OCI-LY7 (cell line): ENCODE measurements around the gene TTC32. TPM values are rescaled to one million over a fixed set of nuclear protein-coding genes. Genes with fewer than 3 reads are reported as not detected.

Experiments used
- BruUV-seq: library from RNA; stranded (reverse); fragments of 400-500 nt; replicated peaks from 2 replicates; lab custom pipeline; 2021; lab: Mats Ljungman, UMichigan
- CTCF ChIA-PET: fragments of 300-600 bp; sonication (Branson Sonifier 250); formaldehyde crosslinking; loops from one replicate; lab custom pipeline; 2022; ENCODE audit warnings: antibody characterized with exemption; ENCODE audit not compliant: unreplicated experiment; lab: Charles Lee
- POLR2A ChIA-PET: fragments of 300-600 bp; sonication (Branson Sonifier 250); formaldehyde crosslinking; loops from one replicate; lab custom pipeline; 2022; ENCODE audit warnings: antibody characterized with exemption; lab: Charles Lee
- DNase-seq: peaks from one replicate; pipeline ENCODE4 v3.0.0-alpha.2; 2015; ENCODE audit warnings: low spot score
- H2AFZ ChIP-seq: fragments of 200-600 bp; sonication (generic), shearing (Covaris generic); 2 replicates; pipeline ENCODE4 v1.6.1; 2014; ENCODE audit warnings: mild to moderate bottlenecking, antibody characterized with exemption, low read length, moderate library complexity
- H3K27ac ChIP-seq: fragments of 200-600 bp; sonication (generic); 2 replicates; pipeline ENCODE4 v1.5.1; 2014; ENCODE audit warnings: mixed run types, low read depth, mild to moderate bottlenecking, moderate library complexity, low read length, inconsistent platforms; ENCODE audit not compliant: poor library complexity, severe bottlenecking
- H3K36me3 ChIP-seq: fragments of 200-600 bp; sonication (generic); 2 replicates; pipeline ENCODE4 v1.6.1; 2014; ENCODE audit warnings: mild to moderate bottlenecking, antibody characterized with exemption, low read length, moderate library complexity, mixed read lengths; ENCODE audit not compliant: insufficient read depth
- H3K4me1 ChIP-seq: fragments of 200-600 bp; sonication (generic); 2 replicates; pipeline ENCODE4 v1.5.1; 2014; ENCODE audit warnings: mild to moderate bottlenecking, low read length; ENCODE audit not compliant: insufficient read depth, poor library complexity, severe bottlenecking
- H3K4me2 ChIP-seq: fragments of 200-600 bp; sonication (generic); 2 replicates; pipeline ENCODE4 v1.6.1; 2014; ENCODE audit warnings: mild to moderate bottlenecking, low read length
- H3K4me3 ChIP-seq: fragments of 200-600 bp; sonication (generic); 2 replicates; pipeline ENCODE4 v1.5.1; 2014; ENCODE audit warnings: mild to moderate bottlenecking, low read depth, low read length; ENCODE audit not compliant: poor library complexity, severe bottlenecking
- H3K79me2 ChIP-seq: fragments of 200-600 bp; sonication (generic); 2 replicates; pipeline ENCODE4 v1.6.1; 2016; ENCODE audit warnings: low read depth, mild to moderate bottlenecking, low read length, moderate library complexity, mixed read lengths; ENCODE audit not compliant: insufficient read depth
- H3K9me2 ChIP-seq: fragments of 200-600 bp; sonication (generic); 2 replicates; pipeline ENCODE4 v1.6.1; 2016; ENCODE audit warnings: mild to moderate bottlenecking, low read length, mixed read lengths; ENCODE audit not compliant: insufficient read depth
- H3K9me3 ChIP-seq: fragments of 200-600 bp; sonication (generic); 2 replicates; pipeline ENCODE4 v1.6.1; 2014; ENCODE audit warnings: mild to moderate bottlenecking, mixed run types, low read length, mixed read lengths
- H4K20me1 ChIP-seq: fragments of 200-600 bp; sonication (generic); 2 replicates; pipeline ENCODE4 v1.6.1; 2014; ENCODE audit warnings: mild to moderate bottlenecking, antibody characterized with exemption, low read length, moderate library complexity, mixed read lengths; ENCODE audit not compliant: insufficient read depth
- CTCF ChIP-seq: fragments of 200-600 bp; sonication (generic); conservative IDR thresholded peaks from 2 replicates; pipeline ENCODE4 v1.5.1; 2014; ENCODE audit warnings: mild to moderate bottlenecking, antibody characterized with exemption, low read length, moderate library complexity, mixed read lengths
- EZH2phosphoT487 ChIP-seq: fragments of 200-600 bp; sonication (generic); IDR thresholded peaks from 2 replicates; pipeline ENCODE4 v1.6.1; 2018; ENCODE audit warnings: low read depth, borderline replicate concordance, mild to moderate bottlenecking, mixed run types, antibody characterized with exemption, low read length, moderate library complexity, mixed read lengths
- intact Hi-C: fragments of 100-400 bp; cut with micrococcal nuclease; formaldehyde crosslinking; loops from one replicate; pipeline ENCODE4 v1.10.0; 2022; ENCODE audit not compliant: unreplicated experiment
- total RNA-seq, 2 experiments: library from RNA; depleted of rRNA in 1 of 2; stranded (reverse); fragments of >200 nt in 1 of 2; shearing (Covaris generic) in 1 of 2; gene quantifications; 2 replicates each; pipeline ENCODE4 v1.2.3, GENCODE V29; 2014 to 2022

TTC32 gene
- total RNA-seq, 2 experiments from 2014 or later = 21.1 to 26.3 TPM

DNA sequence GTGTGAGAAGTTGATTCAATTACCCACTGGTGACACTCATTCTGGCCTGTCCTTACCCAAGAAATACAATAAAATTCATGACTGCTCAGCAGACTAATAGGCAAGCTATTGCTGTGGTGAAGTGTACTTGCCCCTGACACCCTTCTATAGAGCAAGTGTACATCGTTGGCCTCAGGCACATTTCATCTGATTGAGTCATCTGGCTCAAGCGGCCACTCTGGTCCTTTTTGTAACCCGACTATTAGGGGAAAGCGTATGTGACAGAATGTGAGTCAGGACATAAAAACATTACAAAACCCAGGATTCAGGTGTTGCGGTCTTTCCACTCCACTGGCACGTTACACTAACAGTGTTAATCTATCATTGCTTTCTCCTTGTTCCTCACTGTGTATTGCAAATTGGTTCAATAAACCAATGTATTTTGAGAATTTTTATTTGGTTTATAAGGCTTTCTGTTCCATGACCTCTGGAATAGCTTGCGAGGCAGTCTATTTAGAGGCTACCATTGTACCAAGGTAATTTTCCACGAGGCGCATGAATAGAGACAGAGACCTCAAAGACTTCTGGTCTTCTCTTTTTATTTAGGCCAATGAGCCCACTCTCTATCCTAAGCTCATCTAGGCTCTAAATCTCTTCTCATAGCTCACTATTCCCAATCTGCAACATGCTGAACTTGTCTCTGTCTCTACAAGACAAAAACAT is 10.2 kb upstream of the TTC32 start:
- no peak for DNase-seq
- no peaks in the 10 kb centered on the region for H3K4me1 ChIP-seq
- BruUV-seq = no TSS peak
- no peaks in the 10 kb centered on the region for H4K20me1 ChIP-seq
- H3K4me2 ChIP-seq = no peak overlapping the region
- no peak overlapping the region for H3K4me3 ChIP-seq
- ChIA-PET CTCF (no interaction called here), POLR2A (interaction anchor here (0.8 to 1.2 kb wide), 3 partner anchors 8 to 20 kb away, joined by 3 read pairs; no protein-coding TSS in a partner anchor)
- no peaks in the 10 kb centered on the region for H3K9me2 ChIP-seq
- H3K36me3 ChIP-seq = no peaks in the 10 kb centered on the region
- H3K79me2 ChIP-seq = no peaks in the 10 kb centered on the region
- H3K27ac ChIP-seq = no peak overlapping the region
- H3K9me3 ChIP-seq = no peaks in the 10 kb centered on the region
- intact Hi-C loops = no loop called here
- TF ChIP-seq CTCF (no peak), EZH2phosphoT487 (no peak)
- no peak overlapping the region for H2AFZ ChIP-seq

GRCh38 chr2:19902216-19902740 is 495 bp upstream of the TTC32 start:
- BruUV-seq = TSS peak; percentile 96
- H3K27ac ChIP-seq = peak overlapping the region; percentile 82
- peak overlapping the region; percentile 83 for H2AFZ ChIP-seq
- H3K9me2 ChIP-seq = no peaks in the 10 kb centered on the region
- CTCF ChIA-PET = no interaction called here
- peak overlapping the region; percentile 88 for H3K4me2 ChIP-seq
- DNase-seq = no peak
- peak overlapping the region; percentile 89 for H3K4me3 ChIP-seq
- H3K4me1 ChIP-seq = peaks cover 25% of the 10 kb centered on the region
- H3K36me3 ChIP-seq = no peaks in the 10 kb centered on the region; the same call in 1 of the 2 replicates
- peaks cover 48% of the 10 kb centered on the region for H3K79me2 ChIP-seq
- intact Hi-C loops = loop anchor here (1.0 to 5.0 kb wide), 2 partner anchors 150 to 1340 kb away; partner anchors contain the start of gene RDH14
- POLR2A ChIA-PET = interaction anchor here (0.9 kb wide), 1 partner anchor 535 kb away, joined by 4 read pairs; no protein-coding TSS in a partner anchor
- 0 out of 2 replicates have a peak, but pooled peaks cover 8% of the 10 kb centered on the region for H4K20me1 ChIP-seq
- TF ChIP-seq CTCF = no peak
- TF ChIP-seq EZH2phosphoT487 = no peak
- no peaks in the 10 kb centered on the region for H3K9me3 ChIP-seq
